ENCODE data around the gene LDHD. TPM values are rescaled to one million over a fixed set of nuclear protein-coding genes. Genes with fewer than 3 reads are reported as not detected.

Gene LDHD
- total and polyA plus RNA-seq, 9 of the 15 experiments (the other 6 are each of a cell fraction or from before 2014, with no cell fraction given), result 0.19 to 0.86 (median 0.54) TPM; not detected in 3

DNA sequence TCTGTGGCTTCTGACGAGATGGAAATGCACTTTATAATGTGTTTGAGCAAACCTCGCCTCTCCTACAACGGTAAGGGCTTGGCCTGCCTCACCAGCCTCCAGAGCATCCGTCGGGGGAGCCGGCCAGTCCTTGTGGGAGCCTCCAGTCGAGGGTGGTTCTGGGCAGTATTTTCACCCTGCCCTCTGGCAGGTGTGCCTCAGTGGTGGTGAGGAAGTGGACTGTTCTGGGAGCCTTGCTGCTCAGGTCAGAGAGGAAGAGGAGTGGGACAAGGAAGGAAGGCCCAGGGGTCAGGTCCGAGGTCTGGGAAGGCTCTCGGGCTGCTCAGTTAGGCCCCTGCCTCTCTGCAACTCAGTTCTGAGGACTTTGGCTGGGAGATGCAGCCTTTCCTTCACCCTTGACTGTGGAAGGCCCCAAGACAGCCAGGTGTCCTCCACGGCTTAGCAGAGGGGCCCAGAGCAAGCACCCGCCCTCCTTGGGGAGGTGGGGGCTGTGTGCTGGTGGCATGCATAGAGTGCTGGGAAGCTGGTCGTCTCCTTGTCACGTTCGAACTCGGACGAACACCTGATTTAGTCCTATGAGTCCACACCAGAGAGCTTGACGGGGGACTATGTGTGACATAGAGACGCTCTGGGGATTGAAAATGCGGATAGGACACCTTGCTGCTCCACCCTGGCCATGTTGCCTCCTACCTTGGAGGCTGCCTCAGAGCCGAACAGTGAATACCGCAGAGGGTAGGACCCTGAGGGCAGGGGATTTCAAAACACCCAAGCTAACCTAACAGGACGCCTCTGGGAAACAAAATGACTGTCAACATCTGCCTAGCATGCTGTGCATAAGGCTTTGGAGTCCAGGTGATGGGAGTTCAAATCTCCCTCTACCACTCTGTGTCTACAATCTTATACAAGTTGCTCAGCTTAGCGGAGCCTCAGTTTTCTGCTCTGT is 22.7 kb downstream of the LDHD start:
- no TSS peak for BruUV-seq (replicated peaks)
- 87% methylated on average over 22 of the region's 23 CpGs for WGBS (ENCODE audit: insufficient coverage, low coverage, missing lambda C conversion rate)
- H2AFZ ChIP-seq (ENCODE audit: low read depth, low read length), result no peak overlapping the region
- H3K9me1 ChIP-seq (ENCODE audit: control insufficient read depth, insufficient read depth, low read length), result no peaks in the 10 kb centered on the region
- TF ChIP-seq CCAR2 (IDR thresholded peaks at IDR 0.05; ENCODE audit: low read depth, low read length) (no peak), ZSCAN32 (CRISPR knock-in tag; IDR thresholded peaks at IDR 0.05) (no peak), ILF3 (IDR thresholded peaks at IDR 0.05; ENCODE audit: borderline replicate concordance) (no peak), CBFA2T3 (IDR thresholded peaks at IDR 0.05) (no peak), BRD9 (IDR thresholded peaks at IDR 0.05; ENCODE audit: low read depth, partially characterized antibody) (no peak), CHCHD3 (CRISPR knock-in tag; IDR thresholded peaks at IDR 0.05) (no peak), RBM25 (IDR thresholded peaks at IDR 0.05; ENCODE audit: low read depth, low read length, severe bottlenecking) (no peak), SMAD4 (CRISPR knock-in tag; conservative IDR thresholded peaks at IDR 0.05) (no peak), ZBTB7A (IDR thresholded peaks at IDR 0.05; ENCODE audit: borderline replicate concordance, control insufficient read depth, low read depth, low read length) (no peak)
- no peak overlapping the region for H3K27ac ChIP-seq (ENCODE audit: extremely low read depth, low read depth, low read length)
- in situ Hi-C loops (cut with MboI), result no loop called here
- ATAC-seq, result no peak
- peaks cover 16 to 18% of the 10 kb centered on the region in 2 experiments for H3K4me1 ChIP-seq (replicated peaks in 1 of 2; ENCODE audit: control insufficient read depth in 2 of 2, insufficient read depth in 2 of 2, low read length in 2 of 2)
- no peak overlapping the region for H3K4me3 ChIP-seq
- DNase-seq (ENCODE audit: extremely low read depth in 1 of 4, low spot score in 3 of 4), result no peak
- no peaks in the 10 kb centered on the region for H3K27me3 ChIP-seq (ENCODE audit: control insufficient read depth in 2 of 2, insufficient read depth in 2 of 2, low read length in 2 of 2)
- no peaks in the 10 kb centered on the region; the same call in 1 of the 2 replicates for H4K20me1 ChIP-seq (replicated peaks; ENCODE audit: control insufficient read depth, insufficient read depth, low read length)
- ChIA-PET POLR2A (interaction anchor here (0.9 kb wide), 1 partner anchor 92 kb away, joined by 4 read pairs; no protein-coding TSS in a partner anchor), CTCF (ENCODE audit: low intra/inter-chr PET ratio) (no interaction called here)
- FAIRE-seq, result no peak
- H3K4me2 ChIP-seq (ENCODE audit: insufficient read depth, low read length), result no peak overlapping the region
- peaks cover 24% of the 10 kb centered on the region; the same call in 2 of the 3 replicates for H3K36me3 ChIP-seq (ENCODE audit: control insufficient read depth, insufficient read depth, low read length)
- no peaks in the 10 kb centered on the region for H3K9me3 ChIP-seq (replicated peaks; ENCODE audit: control insufficient read depth, insufficient read depth, low read depth, low read length)
- peak overlapping the region in 1 of 2 experiments; percentile 24; a peak in 1 of 4 replicates for H3K9ac ChIP-seq (ENCODE audit: insufficient read depth in 1 of 2, low read depth in 2 of 2, low read length in 2 of 2)
- H3K79me2 ChIP-seq (ENCODE audit: control insufficient read depth, insufficient read depth, low read length), result peaks cover 30% of the 10 kb centered on the region
- intact Hi-C loops (cut with micrococcal nuclease), result no loop called here
